HS-5 (cell line): ENCODE data around the gene SCAF4.
"Not testable (repeated sequence)": the region's sequence is repeated elsewhere in the genome, so short reads cannot be mapped to it uniquely, and the experiment has no call there.

Experiments
- DNase-seq: peaks from one replicate; pipeline ENCODE4 v3.0.0-alpha.2; 2012; ENCODE audit warnings: low read depth

SCAF4 gene

GRCh38 chr21:31731857-31732596, at the start of gene SCAF4:
SCAF4 (minus strand) TSS chr21:31732118; CDS start chr21:31731692, 426 bp downstream.
- DNase-seq: peak; percentile 43

- DNase-seq: no peak
These were observed 49.0 kb upstream of the SCAF4 start for GRCh38 chr21:31780944-31781343.

- DNase-seq: no peak
These were observed 46.6 kb upstream of the SCAF4 start for GRCh38 chr21:31778546-31778945.

GRCh38 chr21:31777857-31778256, 45.9 kb upstream of the SCAF4 start:
- DNase-seq: no peak

- DNase-seq: no peak
These were observed 42.1 kb upstream of the SCAF4 start for GRCh38 chr21:31774031-31774430.

- DNase-seq: no peak
These were observed 41.0 kb upstream of the SCAF4 start for GRCh38 chr21:31772674-31773555.

GRCh38 chr21:31771685-31772084, 39.8 kb upstream of the SCAF4 start:
- DNase-seq: no peak

GRCh38 chr21:31768710-31769109, 36.8 kb upstream of the SCAF4 start:
- DNase-seq: no peak

GRCh38 chr21:31766899-31767298, 35.0 kb upstream of the SCAF4 start:
- DNase-seq: no peak

- not testable (repeated sequence) for DNase-seq
These were observed 33.9 kb upstream of the SCAF4 start for GRCh38 chr21:31765850-31766249.

- DNase-seq: no peak
These were observed 29.0 kb upstream of the SCAF4 start for GRCh38 chr21:31760931-31761330.

GRCh38 chr21:31756787-31757186, 24.9 kb upstream of the SCAF4 start:
- no peak for DNase-seq

GRCh38 chr21:31755027-31755426, 23.1 kb upstream of the SCAF4 start:
- DNase-seq: no peak

- no peak for DNase-seq
These were observed 22.7 kb upstream of the SCAF4 start for GRCh38 chr21:31754708-31754960.

- no peak for DNase-seq
These were observed 22.2 kb upstream of the SCAF4 start for GRCh38 chr21:31753949-31754707.

- no peak for DNase-seq
These were observed 21.0 kb upstream of the SCAF4 start for GRCh38 chr21:31752967-31753366.

GRCh38 chr21:31752352-31752751, 20.4 kb upstream of the SCAF4 start:
- DNase-seq: peak; percentile 53

- peak; percentile 68 for DNase-seq
These were observed 18.9 kb upstream of the SCAF4 start for GRCh38 chr21:31750843-31751242.

GRCh38 chr21:31744182-31744800, 12.4 kb upstream of the SCAF4 start:
- DNase-seq: no peak

- DNase-seq: no peak
These were observed 11.8 kb upstream of the SCAF4 start for GRCh38 chr21:31743712-31744111.

GRCh38 chr21:31741116-31741515, 9.2 kb upstream of the SCAF4 start:
- DNase-seq: no peak
